ENCODE data around the gene MAPK9.

- TF ChIP-seq, protein P1, sequence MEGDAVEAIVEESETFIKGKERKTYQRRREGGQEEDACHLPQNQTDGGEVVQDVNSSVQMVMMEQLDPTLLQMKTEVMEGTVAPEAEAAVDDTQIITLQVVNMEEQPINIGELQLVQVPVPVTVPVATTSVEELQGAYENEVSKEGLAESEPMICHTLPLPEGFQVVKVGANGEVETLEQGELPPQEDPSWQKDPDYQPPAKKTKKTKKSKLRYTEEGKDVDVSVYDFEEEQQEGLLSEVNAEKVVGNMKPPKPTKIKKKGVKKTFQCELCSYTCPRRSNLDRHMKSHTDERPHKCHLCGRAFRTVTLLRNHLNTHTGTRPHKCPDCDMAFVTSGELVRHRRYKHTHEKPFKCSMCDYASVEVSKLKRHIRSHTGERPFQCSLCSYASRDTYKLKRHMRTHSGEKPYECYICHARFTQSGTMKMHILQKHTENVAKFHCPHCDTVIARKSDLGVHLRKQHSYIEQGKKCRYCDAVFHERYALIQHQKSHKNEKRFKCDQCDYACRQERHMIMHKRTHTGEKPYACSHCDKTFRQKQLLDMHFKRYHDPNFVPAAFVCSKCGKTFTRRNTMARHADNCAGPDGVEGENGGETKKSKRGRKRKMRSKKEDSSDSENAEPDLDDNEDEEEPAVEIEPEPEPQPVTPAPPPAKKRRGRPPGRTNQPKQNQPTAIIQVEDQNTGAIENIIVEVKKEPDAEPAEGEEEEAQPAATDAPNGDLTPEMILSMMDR (IDR thresholded peaks at IDR 0.05 in 8 of 11, conservative IDR thresholded peaks at IDR 0.05 in 3 of 11): no peak
- TF ChIP-seq POLR2AphosphoS5 (IDR thresholded peaks at IDR 0.05): no peak
Observed at GRCh38 chr5:180204276-180204819, 87.5 kb downstream of the MAPK9 start.

Data from spleen (tissue), 7 donors.